ENCODE measurements around the gene CUL7.
A peak's percentile ranks its signal among the peaks of the same experiment; 100 is the strongest.
"Not testable (repeated sequence)": the region's sequence is repeated elsewhere in the genome, so short reads cannot be mapped to it uniquely, and the experiment has no call there.

The CUL7 gene

GRCh38 chr6:43053545-43054205 is at the start of gene CUL7:
CUL7 (minus strand) TSS chr6:43053851; CDS start chr6:43052788, 1,063 bp downstream.
- DNase-seq, result peak; percentile 95 to 96

- DNase-seq, result no peak
Observed at GRCh38 chr6:43101497-43101896, 47.8 kb upstream of the CUL7 start.

DNA sequence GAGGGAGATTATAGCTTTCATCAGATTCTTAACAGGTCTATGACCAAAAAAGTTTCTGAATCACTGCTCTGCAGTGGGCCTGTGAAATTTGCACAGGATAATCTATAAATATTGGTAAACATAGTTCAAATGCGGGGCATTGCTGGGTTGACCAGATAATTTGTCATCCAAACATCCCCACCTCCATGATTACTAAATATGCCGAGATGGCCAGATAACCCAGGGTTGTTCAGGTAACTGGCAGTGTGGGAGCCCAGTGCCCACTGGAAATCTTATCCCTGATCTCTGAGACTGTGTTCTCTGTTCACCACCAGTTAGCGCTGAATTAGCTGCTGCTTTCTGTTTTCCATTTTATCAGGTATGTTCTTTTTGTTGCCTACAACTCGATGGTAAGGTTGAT is 43.9 kb upstream of the CUL7 start:
- no peak for DNase-seq

- DNase-seq, result no peak
Observed at GRCh38 chr6:43097098-43097489, 43.4 kb upstream of the CUL7 start.

- DNase-seq, result no peak
Observed at GRCh38 chr6:43096451-43097097, 42.9 kb upstream of the CUL7 start.

DNA sequence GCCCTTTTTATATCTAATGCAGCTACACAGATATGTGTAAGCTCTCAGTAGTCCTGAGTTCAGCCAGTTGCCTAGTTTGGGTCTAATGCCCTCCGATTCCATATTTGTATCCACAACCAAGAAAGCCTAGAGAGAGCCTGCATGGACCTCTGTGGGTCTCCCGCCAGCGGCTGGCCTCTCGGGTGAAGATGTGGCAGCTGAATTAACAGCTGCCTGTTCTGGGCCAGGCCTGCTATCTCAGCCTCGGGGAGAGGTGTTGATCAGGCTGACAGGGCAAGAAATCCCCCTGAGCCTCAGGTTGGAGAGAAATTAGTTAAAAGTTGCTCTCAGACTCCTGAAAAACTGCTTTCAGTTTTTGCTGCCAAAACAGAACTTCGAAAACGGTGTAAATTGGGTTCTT is 42.3 kb upstream of the CUL7 start:
- DNase-seq, result no peak

- DNase-seq, result no peak
Observed at GRCh38 chr6:43093436-43094289, 40.0 kb upstream of the CUL7 start.

DNA sequence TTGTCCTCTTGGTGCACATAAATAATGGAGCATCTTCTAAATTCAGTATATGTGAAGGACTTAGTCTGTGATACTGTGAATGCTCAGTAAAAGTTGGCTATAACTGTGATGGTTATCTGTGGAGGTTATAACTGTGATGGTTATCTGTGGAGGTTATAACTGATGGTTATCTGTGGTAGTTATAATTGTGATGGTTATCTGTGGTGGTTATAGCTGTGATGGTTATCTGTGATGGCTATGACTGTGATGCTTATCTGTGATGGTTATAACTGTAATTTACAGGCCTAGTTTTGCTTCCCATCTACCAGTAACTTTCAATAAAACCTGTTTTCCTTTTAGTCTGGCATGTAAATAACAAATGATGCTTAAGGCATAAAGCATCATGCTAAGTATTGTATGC is 39.0 kb upstream of the CUL7 start:
- DNase-seq, result no peak

- no peak for DNase-seq
Observed at GRCh38 chr6:43091436-43091991, 37.9 kb upstream of the CUL7 start.

DNA sequence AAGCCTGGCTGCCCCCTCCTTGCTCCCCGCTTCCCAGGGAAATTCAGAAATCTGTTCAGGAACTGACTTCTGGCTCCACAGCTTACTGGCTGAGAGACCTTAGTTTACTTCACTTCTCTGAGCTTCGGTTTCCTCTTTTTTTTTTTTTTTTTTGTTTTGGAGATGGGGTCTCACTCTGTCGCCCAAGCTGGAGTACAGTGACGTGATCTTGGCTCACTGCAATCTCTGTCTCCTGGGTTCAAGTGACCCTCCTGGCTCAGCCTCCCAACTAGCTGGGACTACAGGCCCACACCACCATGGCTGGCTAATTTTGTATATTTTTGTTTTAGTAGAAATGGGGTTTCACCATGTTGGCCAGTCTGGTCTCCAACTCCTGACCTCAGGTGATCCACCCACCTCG is 37.4 kb upstream of the CUL7 start:
- DNase-seq, result no peak

DNA sequence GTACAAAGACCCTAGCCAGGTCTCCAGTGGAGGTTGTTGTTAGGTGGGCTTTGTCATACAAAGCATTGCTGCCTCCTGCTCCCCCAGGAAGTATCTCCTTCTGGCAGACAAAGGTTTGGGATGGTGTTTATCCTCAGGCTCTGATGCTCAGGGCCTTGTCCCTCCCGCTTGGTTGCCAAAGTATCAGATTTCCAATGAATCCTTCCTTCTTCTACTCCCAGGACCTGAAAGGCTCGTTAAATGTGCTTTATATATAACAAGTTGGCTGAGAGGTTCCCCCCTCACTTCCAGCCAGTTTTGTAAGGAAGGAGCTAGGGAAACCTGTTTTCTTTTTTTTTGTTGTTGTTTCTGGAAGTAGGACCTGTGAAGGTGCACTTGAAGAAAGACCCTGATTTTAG is 36.9 kb upstream of the CUL7 start:
- no peak for DNase-seq

DNA sequence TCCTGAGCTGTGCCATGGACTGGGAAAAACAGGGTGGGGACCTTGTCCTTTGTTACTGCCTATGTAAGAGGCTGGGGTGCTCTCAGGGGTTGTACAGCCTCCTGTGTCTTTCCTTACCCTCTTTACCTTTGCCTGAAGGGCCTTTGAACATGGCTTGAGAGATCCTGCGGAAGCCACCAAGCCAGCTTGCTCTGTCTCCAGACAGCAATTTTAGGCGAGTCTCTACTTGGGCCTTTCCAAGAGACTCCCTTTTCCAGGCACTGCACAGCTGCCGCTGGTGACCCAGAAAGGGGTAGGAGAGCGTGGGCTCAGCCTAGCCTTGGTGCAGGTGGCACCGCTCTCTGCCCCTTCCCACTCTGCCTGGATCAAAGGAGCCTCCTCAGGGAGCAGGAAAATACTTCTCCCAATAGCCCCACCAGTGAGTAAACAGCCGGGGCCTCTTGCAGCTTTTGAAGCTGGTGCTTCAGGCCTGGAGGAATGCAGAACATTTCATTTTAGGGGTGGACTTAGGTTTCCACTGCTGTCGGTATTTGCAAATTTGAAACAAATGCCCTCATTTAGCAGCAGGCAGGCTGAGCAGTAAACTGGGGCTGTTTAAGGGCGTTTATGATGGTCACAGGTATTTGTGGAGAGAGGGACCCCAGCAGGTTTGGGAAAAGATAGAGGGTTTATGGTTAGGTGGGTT is 36.4 kb upstream of the CUL7 start:
- no peak for DNase-seq

DNA sequence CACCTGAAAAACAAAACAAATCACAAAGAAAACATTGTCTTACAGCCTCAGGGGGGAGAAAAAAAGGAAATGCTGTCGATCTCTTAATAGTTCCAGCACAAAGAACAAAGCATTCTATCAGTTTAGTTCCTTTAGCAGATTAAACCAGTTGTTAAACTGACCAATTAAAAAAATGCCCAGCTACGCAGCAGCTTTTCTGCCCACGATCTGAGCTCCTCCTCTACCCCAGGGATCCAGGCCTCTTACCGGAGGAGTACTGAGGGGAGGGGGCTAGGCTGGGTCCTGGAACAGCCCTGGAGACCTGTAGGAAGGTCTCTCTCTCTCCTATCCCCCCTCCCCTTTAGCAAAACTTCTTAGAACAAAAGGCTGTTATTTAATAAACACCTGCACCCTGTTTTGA is 35.8 kb upstream of the CUL7 start:
- DNase-seq, result no peak

- no peak for DNase-seq
Observed at GRCh38 chr6:43088654-43089056, 35.0 kb upstream of the CUL7 start.

DNA sequence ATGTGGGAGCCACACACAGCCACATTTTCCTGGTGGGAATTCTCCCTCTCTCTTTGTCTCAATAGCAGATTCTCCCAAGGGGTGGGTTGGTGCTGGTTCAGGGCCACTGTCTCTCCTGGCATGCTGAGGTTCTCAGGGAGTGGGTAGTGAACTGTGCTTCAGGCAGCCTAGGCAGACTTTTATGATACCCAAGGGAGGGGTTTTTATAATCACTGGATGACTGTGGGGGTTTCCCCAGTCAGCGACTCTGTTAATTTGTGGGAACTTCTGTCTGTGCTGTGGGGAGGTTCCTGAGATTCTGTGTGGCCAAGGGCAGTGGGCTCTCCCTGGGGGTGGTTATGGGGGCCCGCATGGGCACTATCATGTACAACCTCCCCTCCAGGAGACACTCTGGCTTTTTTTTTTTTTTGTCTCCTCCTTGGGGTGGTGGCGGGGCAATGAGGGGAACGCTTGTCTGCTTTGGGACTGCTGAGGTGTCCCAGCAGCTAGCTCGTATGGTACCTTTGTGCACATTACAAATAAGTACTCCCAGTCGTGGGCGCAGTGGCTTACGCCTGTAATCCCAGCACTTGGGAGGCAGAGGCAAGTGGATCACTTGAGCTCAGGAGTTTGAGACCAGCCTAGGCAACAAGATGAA is 32.5 kb upstream of the CUL7 start:
- no peak for DNase-seq

DNA sequence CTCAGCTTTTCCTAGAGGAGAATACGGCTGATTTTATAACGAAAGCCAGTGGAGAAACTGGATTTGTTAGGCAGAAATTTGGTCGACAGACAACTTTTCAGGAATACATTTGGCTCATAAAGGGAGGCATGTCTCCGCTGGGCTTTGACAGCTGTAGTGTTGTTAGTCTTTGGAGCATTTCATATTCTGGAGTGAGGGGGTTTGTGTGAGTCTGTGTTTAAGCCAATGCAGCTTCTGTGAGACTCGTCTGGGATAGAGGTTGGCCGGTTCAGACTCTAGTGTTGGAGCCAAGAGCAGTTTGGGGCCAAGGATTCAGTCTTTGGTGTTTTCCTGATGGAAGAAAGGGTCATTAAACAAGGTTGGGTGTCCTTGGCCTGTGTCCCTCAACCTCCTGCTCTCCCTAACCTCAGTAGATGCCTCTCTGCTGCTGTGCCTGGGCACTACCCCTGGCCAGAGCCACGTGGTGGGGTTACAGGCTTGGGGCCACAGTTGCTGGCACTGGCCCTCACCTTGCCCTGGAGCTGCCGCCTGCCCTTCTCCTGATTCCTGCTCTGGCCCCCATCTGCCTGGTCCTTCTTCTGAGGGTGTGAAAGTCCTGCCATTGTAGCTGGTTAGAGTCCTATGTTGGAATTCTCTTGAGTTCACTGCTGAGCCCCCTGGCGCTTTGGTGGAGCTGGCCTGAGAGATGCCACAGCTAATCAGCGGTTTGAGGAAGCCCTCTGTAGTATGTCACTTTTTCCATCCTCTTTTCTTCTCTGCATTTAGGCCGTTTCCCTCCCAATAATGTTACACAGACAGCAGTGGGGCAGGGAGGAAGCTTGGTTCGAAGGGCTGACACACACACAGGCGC is 29.4 kb upstream of the CUL7 start:
- no peak for DNase-seq

- not testable (repeated sequence) for DNase-seq
Observed at GRCh38 chr6:43081922-43082321, 28.3 kb upstream of the CUL7 start.

- DNase-seq, result no peak
Observed at GRCh38 chr6:43081043-43081442, 27.4 kb upstream of the CUL7 start.

GRCh38 chr6:43078691-43079090 is 25.0 kb upstream of the CUL7 start:
- no peak for DNase-seq

GRCh38 chr6:43077981-43078511 is 24.4 kb upstream of the CUL7 start:
- DNase-seq, result no peak

DNA sequence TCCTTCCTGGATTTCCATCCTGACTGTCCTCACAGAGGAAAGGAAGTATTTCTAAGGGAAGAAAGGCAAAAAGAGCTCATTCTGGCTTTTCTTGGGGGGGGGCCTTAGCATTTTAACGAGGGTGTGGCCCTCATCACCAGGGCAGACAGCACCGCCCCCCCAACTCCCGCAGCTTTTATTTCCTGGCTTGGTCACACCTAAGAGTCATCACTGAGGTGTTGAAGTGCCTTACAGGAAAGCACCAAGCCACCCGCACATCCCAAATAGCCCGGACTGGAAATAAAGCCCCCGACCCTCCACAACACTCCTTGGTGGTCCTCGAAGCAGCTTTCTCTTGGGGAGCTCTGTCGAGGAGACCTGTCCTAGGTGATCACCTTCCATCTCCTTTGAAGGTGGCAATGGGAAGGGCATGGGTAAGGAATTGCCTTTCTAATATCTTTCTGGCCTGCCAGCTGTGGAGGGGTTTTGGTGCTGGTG is 23.7 kb upstream of the CUL7 start:
- no peak for DNase-seq

Data from Kasumi-1 (cell line).